ENCODE measurements around the gene NMBR. TPM values are rescaled to one million over a fixed set of nuclear protein-coding genes. Genes with fewer than 3 reads are reported as not detected.

Gene NMBR
- polyA plus RNA-seq, 1 donor from 2014 or later: not detected

- Histone ChIP-seq H3K9ac (ENCODE audit: low read length) (no peak overlapping the region), H3K79me2 (replicated peaks; ENCODE audit: insufficient read depth, low read length) (no peaks in the 10 kb centered on the region), H3F3A (ENCODE audit: insufficient read depth, low read length, poor library complexity, severe bottlenecking) (no peaks in the 10 kb centered on the region), H3K4me3 (ENCODE audit: low read length) (no peak overlapping the region), H3K27me3 (ENCODE audit: insufficient read depth, low read depth, low read length) (no peaks in the 10 kb centered on the region), H3K36me3 (ENCODE audit: insufficient read depth, low read length) (no peaks in the 10 kb centered on the region), H4K20me1 (ENCODE audit: insufficient read depth) (no peaks in the 10 kb centered on the region), H3K27ac (ENCODE audit: low read length) (no peak overlapping the region), H3K9me2 (ENCODE audit: insufficient read depth, low read length) (no peaks in the 10 kb centered on the region), H2AFZ (ENCODE audit: low read depth, low read length) (no peak overlapping the region), H3K9me3 (ENCODE audit: low read length) (no peaks in the 10 kb centered on the region), H3K4me2 (ENCODE audit: low read length) (no peak overlapping the region)
- TF ChIP-seq REST (IDR thresholded peaks at IDR 0.05; ENCODE audit: borderline replicate concordance) (no peak), EP300 (conservative IDR thresholded peaks at IDR 0.05; ENCODE audit: poor library complexity, severe bottlenecking) (no peak), MXI1 (conservative IDR thresholded peaks at IDR 0.05; ENCODE audit: poor library complexity, severe bottlenecking) (no peak), SMC3 (conservative IDR thresholded peaks at IDR 0.05; ENCODE audit: poor library complexity) (no peak), TAF1 (IDR thresholded peaks at IDR 0.05; ENCODE audit: low read depth) (no peak), CTCF (IDR thresholded peaks at IDR 0.05; ENCODE audit: poor library complexity, severe bottlenecking) (no peak), EZH2 (IDR thresholded peaks at IDR 0.05; ENCODE audit: borderline replicate concordance, insufficient read depth, low read length, poor library complexity, severe bottlenecking) (no peak), POLR2AphosphoS5 (IDR thresholded peaks at IDR 0.05) (no peak), RAD21 (conservative IDR thresholded peaks at IDR 0.05) (no peak)
Measured at GRCh38 chr6:142074516-142074915, 72.4 kb downstream of the NMBR start.

GRCh38 chr6:142071981-142072380, 74.9 kb downstream of the NMBR start:
- Histone ChIP-seq H3K9me3 (ENCODE audit: low read length) (no peaks in the 10 kb centered on the region), H3F3A (ENCODE audit: insufficient read depth, low read length, poor library complexity, severe bottlenecking) (no peaks in the 10 kb centered on the region), H4K20me1 (ENCODE audit: insufficient read depth) (no peaks in the 10 kb centered on the region), H3K36me3 (ENCODE audit: insufficient read depth, low read length) (no peaks in the 10 kb centered on the region), H3K9ac (ENCODE audit: low read length) (no peak overlapping the region), H3K79me2 (replicated peaks; ENCODE audit: insufficient read depth, low read length) (no peaks in the 10 kb centered on the region), H3K27me3 (ENCODE audit: insufficient read depth, low read depth, low read length) (no peaks in the 10 kb centered on the region), H3K4me2 (ENCODE audit: low read length) (no peak overlapping the region), H2AFZ (ENCODE audit: low read depth, low read length) (no peak overlapping the region), H3K27ac (ENCODE audit: low read length) (no peak overlapping the region), H3K4me3 (ENCODE audit: low read length) (no peak overlapping the region), H3K9me2 (ENCODE audit: insufficient read depth, low read length) (no peaks in the 10 kb centered on the region)
- TF ChIP-seq REST (IDR thresholded peaks at IDR 0.05; ENCODE audit: borderline replicate concordance): no peak
- no peak for TF ChIP-seq RAD21 (conservative IDR thresholded peaks at IDR 0.05)
- no peak for TF ChIP-seq EZH2 (IDR thresholded peaks at IDR 0.05; ENCODE audit: borderline replicate concordance, insufficient read depth, low read length, poor library complexity, severe bottlenecking)
- TF ChIP-seq POLR2AphosphoS5 (IDR thresholded peaks at IDR 0.05): no peak
- TF ChIP-seq CTCF (IDR thresholded peaks at IDR 0.05; ENCODE audit: poor library complexity, severe bottlenecking): no peak
- TF ChIP-seq MXI1 (conservative IDR thresholded peaks at IDR 0.05; ENCODE audit: poor library complexity, severe bottlenecking): no peak
- no peak for TF ChIP-seq TAF1 (IDR thresholded peaks at IDR 0.05; ENCODE audit: low read depth)
- no peak for TF ChIP-seq SMC3 (conservative IDR thresholded peaks at IDR 0.05; ENCODE audit: poor library complexity)
- no peak for TF ChIP-seq EP300 (conservative IDR thresholded peaks at IDR 0.05; ENCODE audit: poor library complexity, severe bottlenecking)

All from neural cell (in vitro differentiated cells).